Adrenal gland (tissue), 12 donors: ENCODE measurements around the gene KLK14. TPM values are rescaled to one million over a fixed set of nuclear protein-coding genes. Genes with fewer than 3 reads are reported as not detected.
A peak's percentile ranks its signal among the peaks of the same experiment; 100 is the strongest.

ENCODE experiments used
- DNase-seq, 7 donors: peaks; one replicate each; pipeline ENCODE4 v3.0.0-alpha.2; 2019 to 2020
- H3K27ac ChIP-seq, 5 donors: fragments of 200-600 bp; sonication (generic) in 4 of 5; 1 replicate in 3 of 5; 2 replicates in 2 of 5; pipeline versions ENCODE4 v1.5.1 to v1.8.0; 2016 to 2020; ENCODE audit warnings: mild to moderate bottlenecking in 1 of 5
- H3K27me3 ChIP-seq: fragments of 200-600 bp; 2 replicates; pipeline ENCODE4 v1.8.0; 2021
- H3K36me3 ChIP-seq, 2 donors: fragments of 200-600 bp; replicated peaks in 1 of 2; 1 replicate in 1 of 2; 2 replicates in 1 of 2; pipeline versions ENCODE4 v1.5.1 to v1.8.0; 2018 to 2022
- H3K4me1 ChIP-seq, 2 donors: fragments of 200-600 bp; replicated peaks in 1 of 2; 1 replicate in 1 of 2; 2 replicates in 1 of 2; pipeline versions ENCODE4 v1.5.1 to v1.8.0; 2018 to 2021
- H3K4me3 ChIP-seq, 4 donors: fragments of 200-600 bp; sonication (generic) in 3 of 4; one replicate each; pipeline ENCODE4 v1.5.1; 2016 to 2018
- H3K9me3 ChIP-seq, 3 donors: fragments of 200-600 bp; sonication (generic) in 1 of 3; replicated peaks in 1 of 3; 1 replicate in 2 of 3; 2 replicates in 1 of 3; pipeline versions ENCODE4 v1.5.1 to v1.8.0; 2016 to 2021
- CTCF ChIP-seq, 6 experiments: fragments of 450-650 bp in 4 of 6; fragments of 200-600 bp in 2 of 6; sonication (generic) in 1 of 6; IDR thresholded peaks; 1 replicate in 5 of 6; 2 replicates in 1 of 6; pipeline versions ENCODE4 v1.5.1 to v1.8.0; 2016 to 2021; ENCODE audit warnings: antibody characterized with exemption in 6 of 6, mild to moderate bottlenecking in 2 of 6, moderate library complexity in 1 of 6
- POLR2A ChIP-seq, 2 donors: fragments of 450-650 bp; IDR thresholded peaks; one replicate each; pipeline ENCODE4 v1.6.1; 2017; ENCODE audit warnings: antibody characterized with exemption in 2 of 2, mild to moderate bottlenecking in 2 of 2, moderate library complexity in 1 of 2
- WGBS, 4 donors: extraction: QIAGEN DNeasy Blood & Tissue Kit in 2 of 4; methylation state at CpG; one replicate each; pipeline versions ENCODE4 v1.1.5 to v1.1.7; 2013 to 2017; 5-methylcytosine and 5-hydroxymethylcytosine counted together
- intact Hi-C, 2 donors: fragments of 100-400 bp; cut with DNase I; formaldehyde crosslinking; loops; one replicate each; pipeline versions ENCODE4 v1.14.1 to v1.15.0; 2022 to 2023
- polyA plus RNA-seq, 3 donors: library from polyadenylated mRNA; stranded (reverse); fragments of 200-250 nt in 2 of 3; fragments of 350-450 nt in 1 of 3; fragmentation: Illumina TruSeq in 1 of 3; extraction: RNeasy Lipid Tissue Mini Kit (QIAGEN cat#74804) in 1 of 3; gene quantifications; one replicate each; pipeline ENCODE4 v1.2.3, GENCODE V29; 2013 to 2014
- total RNA-seq, 9 donors: library from RNA; depleted of rRNA in 4 of 9; stranded (reverse); fragments of >200 nt in 4 of 9; fragments of 120-200 nt in 1 of 9; fragmentation: NEBNext Ultra II Directional in 1 of 9; extraction: Animal tissue kit (Norgen Biotek cat#: 25700) in 1 of 9; gene quantifications; one replicate each; pipeline versions ENCODE4 v1.1.0 to v1.2.4, GENCODE V29; 2013 to 2023
- donor health status: healthy with polysubstance abuse.
- donor health status: Bipolar disorder and iron deficiency.
- donor health status: DM: yes; HTN: yes; CAD: no.
- donor health status: DM: no; HTN: no; CAD: no.
- donor health status: DM: no; HTN: no; CAD: no.
- donor health status: DM: yes; HTN: yes; CAD: no.

Gene KLK14
- total and polyA plus RNA-seq, 12 donors = 0.25 to 0.81 (median 0.57) TPM; not detected in 8

- H3K36me3 ChIP-seq = peaks cover 0 to 13% of the 10 kb centered on the region in 2 donors
- no peaks in the 10 kb centered on the region for H3K9me3 ChIP-seq
- DNase-seq = peak in 1 of 7 donors; percentile 53
- WGBS, 4 donors = 67 to 90% (median 75%) methylated on average over 2 to 78 of the region's 78 CpGs
- H3K4me1 ChIP-seq = peaks cover 0 to 11% of the 10 kb centered on the region in 2 donors
- intact Hi-C loops = loop anchor here (10.0 kb wide), 3 partner anchors 84 to 174 kb away; partner anchors contain the start of gene KLK10 (in 1 of the 2)
- no peak overlapping the region for H3K27ac ChIP-seq
- no peak overlapping the region for H3K4me3 ChIP-seq
- TF ChIP-seq CTCF (IDR thresholded peaks at IDR 0.05) (no peak), POLR2A (IDR thresholded peaks at IDR 0.05) (no peak)
- no peaks in the 10 kb centered on the region for H3K27me3 ChIP-seq
Measured at GRCh38 chr19:51098365-51099046, 15.8 kb upstream of the KLK14 start.

GRCh38 chr19:51097796-51098195 lies 15.1 kb upstream of the KLK14 start:
- Histone ChIP-seq H3K36me3 (peaks cover 0 to 8% of the 10 kb centered on the region in 2 donors), H3K27me3 (no peaks in the 10 kb centered on the region), H3K4me1 (peaks cover 0 to 11% of the 10 kb centered on the region in 2 donors), H3K4me3 (no peak overlapping the region), H3K9me3 (no peaks in the 10 kb centered on the region), H3K27ac (no peak overlapping the region)
- DNase-seq = no peak
- intact Hi-C loops = loop anchor here (2.0 to 10.0 kb wide), 4 partner anchors 79 to 173 kb away; partner anchors contain the start of gene KLK10 (in 2 of the 2)
- TF ChIP-seq CTCF (IDR thresholded peaks at IDR 0.05) (no peak), POLR2A (IDR thresholded peaks at IDR 0.05) (no peak)
- WGBS, 4 donors = 80 to 88% (median 82%) methylated on average over 18 to 20 of the region's 20 CpGs

- Histone ChIP-seq H3K4me1 (peaks cover 0 to 10% of the 10 kb centered on the region in 2 donors), H3K9me3 (no peaks in the 10 kb centered on the region), H3K4me3 (no peak overlapping the region), H3K36me3 (peaks cover 0 to 3% of the 10 kb centered on the region in 2 donors), H3K27ac (no peak overlapping the region), H3K27me3 (no peaks in the 10 kb centered on the region)
- peak; percentile 56 to 78 (median 66) for DNase-seq
- intact Hi-C loops = loop anchor here (2.0 to 10.0 kb wide), 4 partner anchors 78 to 172 kb away; partner anchors contain the start of gene KLK10 (in 2 of the 2)
- TF ChIP-seq POLR2A (IDR thresholded peaks at IDR 0.05) (no peak), CTCF (IDR thresholded peaks at IDR 0.05) (peak; percentile 41 to 65 (median 54))
- 6 to 15% (median 11%) methylated on average over 7 to 8 of the region's 8 CpGs for WGBS, 4 donors
Measured at GRCh38 chr19:51097166-51097738, 14.6 kb upstream of the KLK14 start.

- WGBS, 4 donors = 73 to 84% (median 77%) methylated on average over 6 of the region's 6 CpGs
- no peak for DNase-seq
Measured at GRCh38 chr19:51096473-51097165, 13.9 kb upstream of the KLK14 start.

More at GRCh38 chr19:51096473-51097165, 13.9 kb upstream of the KLK14 start:
- Histone ChIP-seq H3K27me3 (no peaks in the 10 kb centered on the region), H3K36me3 (no peaks in the 10 kb centered on the region), H3K27ac (no peak overlapping the region), H3K4me3 (no peak overlapping the region), H3K4me1 (peaks cover 0 to 4% of the 10 kb centered on the region in 2 donors), H3K9me3 (no peaks in the 10 kb centered on the region)
- TF ChIP-seq CTCF (IDR thresholded peaks at IDR 0.05) = no peak
- no peak for TF ChIP-seq POLR2A (IDR thresholded peaks at IDR 0.05)
- intact Hi-C loops = loop anchor here (2.0 to 10.0 kb wide), 4 partner anchors 78 to 172 kb away; partner anchors contain the start of gene KLK10 (in 2 of the 2)
